ENCODE measurements around the gene UBAP1. TPM values are rescaled to one million over a fixed set of nuclear protein-coding genes. Genes with fewer than 3 reads are reported as not detected.

Gene UBAP1
- total RNA-seq, 4 donors from 2014 or later, result 31.6 to 52.2 (median 42.3) TPM

DNA sequence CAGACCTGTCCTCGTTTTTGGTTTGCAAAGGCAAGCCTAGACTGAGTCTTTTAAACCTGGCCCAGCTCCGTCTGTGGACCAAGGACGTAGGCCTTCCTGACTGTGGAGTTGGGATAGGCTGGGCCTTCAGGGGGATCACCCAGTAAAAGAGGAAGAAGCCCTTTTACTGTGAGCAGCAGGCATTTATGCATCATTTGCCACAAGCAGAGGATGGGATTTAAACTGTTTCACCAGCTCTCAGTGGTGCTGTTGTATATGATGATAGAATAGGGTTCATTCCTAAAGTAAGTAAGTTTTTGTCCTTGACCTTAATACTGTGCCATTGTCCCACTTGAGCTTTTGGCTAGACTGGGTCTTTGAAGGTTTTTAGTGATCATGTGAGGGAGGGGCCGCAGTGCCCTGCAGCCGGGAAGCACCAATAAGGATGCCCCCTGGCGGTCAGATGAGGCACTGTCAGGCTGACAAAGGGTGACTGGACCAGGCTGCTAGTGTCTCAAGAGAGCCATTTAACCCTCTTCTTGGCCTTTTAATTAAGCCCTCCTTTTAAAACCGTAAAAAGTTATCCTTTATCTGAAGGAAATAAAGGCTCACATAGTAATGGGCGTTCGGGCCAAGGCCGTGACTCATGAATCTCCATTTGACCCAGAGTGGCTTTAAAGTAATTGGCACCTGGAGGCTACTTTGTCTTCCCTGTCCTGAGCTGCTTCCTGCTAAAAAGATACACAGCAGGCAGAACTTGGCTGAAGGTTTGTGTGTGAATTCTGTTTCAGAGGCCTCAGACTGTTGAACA is 74.0 kb downstream of the UBAP1 start:
- TF ChIP-seq CTCF (IDR thresholded peaks at IDR 0.05; ENCODE audit: low read depth), result no peak

GRCh38 chr9:34253460-34253837 is 74.6 kb downstream of the UBAP1 start:
- TF ChIP-seq CTCF (IDR thresholded peaks at IDR 0.05; ENCODE audit: low read depth), result no peak

- no peak for TF ChIP-seq CTCF (IDR thresholded peaks at IDR 0.05; ENCODE audit: low read depth)
Measured at GRCh38 chr9:34254141-34254913, 75.5 kb downstream of the UBAP1 start.

- no peak for TF ChIP-seq CTCF (IDR thresholded peaks at IDR 0.05; ENCODE audit: low read depth)
Measured at GRCh38 chr9:34254966-34255825, 76.4 kb downstream of the UBAP1 start.

- no peak for TF ChIP-seq CTCF (IDR thresholded peaks at IDR 0.05; ENCODE audit: low read depth)
Measured at GRCh38 chr9:34256104-34256503, 77.3 kb downstream of the UBAP1 start.

- no peak for TF ChIP-seq CTCF (IDR thresholded peaks at IDR 0.05; ENCODE audit: low read depth)
Measured at GRCh38 chr9:34256987-34257585, 78.2 kb downstream of the UBAP1 start.

Measured in subcutaneous adipose tissue (tissue), 4 donors.